Measurements from ENCODE around the gene RUSF1. TPM values are rescaled to one million over a fixed set of nuclear protein-coding genes. Genes with fewer than 3 reads are reported as not detected.

RUSF1 gene
- total RNA-seq, 1 donor from 2014 or later, result 20.6 TPM

DNA sequence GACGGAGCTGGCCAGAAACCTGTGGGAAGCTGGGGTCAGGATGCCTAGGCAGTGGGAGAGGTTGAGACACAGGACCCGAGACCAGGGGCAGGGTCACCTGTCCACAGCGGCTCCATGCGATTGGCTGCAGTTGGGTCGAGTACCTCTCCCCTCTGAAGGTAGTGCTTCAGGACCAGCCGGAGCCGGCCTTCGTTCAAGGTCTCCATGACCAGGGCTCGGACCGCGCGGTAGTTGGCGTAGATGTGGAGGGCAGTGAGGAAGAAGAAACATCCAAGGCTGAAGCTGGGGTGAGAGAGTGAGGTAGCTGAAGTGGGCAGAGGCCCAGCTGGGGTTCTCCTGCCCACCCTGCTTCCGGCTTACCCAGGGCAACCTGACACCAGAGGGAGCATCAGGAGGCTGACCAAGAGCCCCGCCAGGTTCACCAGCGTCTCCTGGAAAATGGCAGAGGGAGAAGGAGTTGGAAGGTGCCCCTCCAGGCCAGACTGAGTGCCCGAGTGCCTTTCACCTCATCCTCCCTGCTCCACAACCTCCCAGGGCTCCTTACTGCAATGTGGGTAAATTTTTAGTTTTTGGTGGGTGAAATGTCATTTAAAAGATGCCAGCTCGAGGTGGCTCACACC lies 14.6 kb downstream of the RUSF1 start:
- Histone ChIP-seq H3K36me3 (peaks cover 78% of the 10 kb centered on the region), H3K27ac (replicated peaks) (no peak overlapping the region), H3K27me3 (ENCODE audit: low read depth) (no peaks in the 10 kb centered on the region), H3K4me3 (no peak overlapping the region), H3K4me1 (peaks cover 3% of the 10 kb centered on the region), H3K9me3 (replicated peaks) (no peaks in the 10 kb centered on the region)
- intact Hi-C loops (cut with micrococcal nuclease), result no loop called here
- DNase-seq, result no peak
- TF ChIP-seq, protein P1, sequence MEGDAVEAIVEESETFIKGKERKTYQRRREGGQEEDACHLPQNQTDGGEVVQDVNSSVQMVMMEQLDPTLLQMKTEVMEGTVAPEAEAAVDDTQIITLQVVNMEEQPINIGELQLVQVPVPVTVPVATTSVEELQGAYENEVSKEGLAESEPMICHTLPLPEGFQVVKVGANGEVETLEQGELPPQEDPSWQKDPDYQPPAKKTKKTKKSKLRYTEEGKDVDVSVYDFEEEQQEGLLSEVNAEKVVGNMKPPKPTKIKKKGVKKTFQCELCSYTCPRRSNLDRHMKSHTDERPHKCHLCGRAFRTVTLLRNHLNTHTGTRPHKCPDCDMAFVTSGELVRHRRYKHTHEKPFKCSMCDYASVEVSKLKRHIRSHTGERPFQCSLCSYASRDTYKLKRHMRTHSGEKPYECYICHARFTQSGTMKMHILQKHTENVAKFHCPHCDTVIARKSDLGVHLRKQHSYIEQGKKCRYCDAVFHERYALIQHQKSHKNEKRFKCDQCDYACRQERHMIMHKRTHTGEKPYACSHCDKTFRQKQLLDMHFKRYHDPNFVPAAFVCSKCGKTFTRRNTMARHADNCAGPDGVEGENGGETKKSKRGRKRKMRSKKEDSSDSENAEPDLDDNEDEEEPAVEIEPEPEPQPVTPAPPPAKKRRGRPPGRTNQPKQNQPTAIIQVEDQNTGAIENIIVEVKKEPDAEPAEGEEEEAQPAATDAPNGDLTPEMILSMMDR (IDR thresholded peaks at IDR 0.05; ENCODE audit: borderline replicate concordance), result no peak

DNA sequence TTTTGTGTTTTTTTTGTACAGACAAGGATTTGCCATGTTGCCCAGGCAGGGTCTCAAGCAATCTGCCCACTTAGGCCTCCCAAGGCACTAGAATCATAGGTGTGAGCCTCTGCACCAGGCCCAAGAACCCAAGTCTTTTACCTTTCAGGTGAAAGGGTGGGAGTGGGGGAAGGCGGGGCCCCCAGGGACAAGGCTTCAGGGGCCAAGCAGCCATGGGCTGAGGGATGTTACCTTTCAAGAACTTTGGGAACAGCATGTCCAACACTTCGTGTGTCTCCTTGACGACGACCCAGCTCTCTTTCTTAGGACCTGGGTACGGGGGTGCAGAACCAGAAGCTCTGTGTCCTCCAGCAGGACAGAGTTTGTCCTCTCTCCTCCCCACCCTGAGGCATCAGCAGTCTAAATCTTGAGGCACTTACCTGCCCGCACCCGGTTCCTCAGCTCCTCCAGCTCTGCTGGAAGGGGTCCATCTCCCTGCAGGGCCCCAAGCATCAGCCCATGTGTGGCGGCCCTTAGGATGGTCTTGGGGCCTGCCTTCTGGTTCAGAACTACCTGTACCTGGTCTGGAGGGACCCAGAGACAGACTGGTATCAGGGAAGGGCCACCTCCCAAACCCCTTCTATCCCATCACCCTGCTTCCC lies 16.3 kb downstream of the RUSF1 start:
- Histone ChIP-seq H3K36me3 (peaks cover 61% of the 10 kb centered on the region), H3K4me3 (no peak overlapping the region), H3K4me1 (peaks cover 20% of the 10 kb centered on the region), H3K27ac (replicated peaks) (no peak overlapping the region), H3K9me3 (replicated peaks) (no peaks in the 10 kb centered on the region), H3K27me3 (ENCODE audit: low read depth) (peaks cover 10% of the 10 kb centered on the region)
- TF ChIP-seq, protein P1 (IDR thresholded peaks at IDR 0.05; ENCODE audit: borderline replicate concordance), result no peak
- no peak for DNase-seq
- intact Hi-C loops (cut with micrococcal nuclease), result no loop called here

DNA sequence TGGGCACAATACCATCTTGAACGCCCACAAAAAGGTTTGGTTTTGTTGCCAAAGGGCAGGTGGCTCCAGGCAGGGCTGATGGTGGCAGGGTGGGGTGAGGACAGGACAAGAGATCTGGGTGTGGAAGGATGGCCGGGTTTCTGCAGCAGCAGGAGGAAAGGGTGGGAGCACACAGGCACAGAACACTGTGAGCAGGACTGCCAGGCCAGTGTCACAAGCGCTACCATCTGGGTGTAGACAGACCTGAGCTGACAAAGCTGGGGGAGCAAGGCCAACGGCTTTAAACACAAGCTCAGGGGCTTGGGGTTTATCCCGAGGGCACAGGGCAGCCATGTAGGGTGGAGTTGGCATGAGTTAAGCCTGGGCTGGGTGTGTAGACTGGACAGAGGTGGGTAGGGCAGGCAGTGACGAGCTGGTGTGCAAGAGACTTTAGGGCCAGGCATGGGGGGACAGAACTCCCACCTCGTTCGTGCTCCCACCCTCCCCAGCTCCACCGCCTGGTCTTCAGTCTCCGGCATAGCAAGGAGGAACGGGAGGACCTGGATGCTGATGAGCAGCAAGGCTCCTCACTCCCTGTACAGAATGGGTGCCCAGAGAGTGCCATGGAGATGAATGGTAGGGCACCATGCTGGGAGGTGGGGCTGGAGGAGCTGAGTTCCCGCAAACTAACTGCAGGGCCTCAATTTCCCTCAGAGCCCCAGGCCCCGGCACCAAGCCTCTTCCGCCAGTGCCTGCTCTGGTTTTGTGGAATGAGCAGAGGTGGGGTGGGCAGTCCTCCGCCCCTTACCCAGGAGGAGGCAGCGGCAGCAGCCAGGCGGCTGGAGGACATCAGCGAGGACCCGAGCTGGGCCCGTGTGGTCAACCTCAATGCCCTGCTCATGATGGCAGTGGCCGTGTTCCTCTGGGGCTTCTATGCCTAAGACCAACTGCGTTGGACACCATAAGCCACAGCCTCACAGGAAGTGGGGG lies 18.3 kb downstream of the RUSF1 start:
- H3K27ac ChIP-seq (replicated peaks), result no peak overlapping the region
- TF ChIP-seq, protein P1 (IDR thresholded peaks at IDR 0.05; ENCODE audit: borderline replicate concordance), result no peak
- peaks cover 20% of the 10 kb centered on the region for H3K4me1 ChIP-seq
- peaks cover 41% of the 10 kb centered on the region for H3K36me3 ChIP-seq
- DNase-seq, result no peak
- H3K27me3 ChIP-seq (ENCODE audit: low read depth), result peaks cover 30% of the 10 kb centered on the region
- no peaks in the 10 kb centered on the region for H3K9me3 ChIP-seq (replicated peaks)
- intact Hi-C loops (cut with micrococcal nuclease), result no loop called here
- no peak overlapping the region for H3K4me3 ChIP-seq

DNA sequence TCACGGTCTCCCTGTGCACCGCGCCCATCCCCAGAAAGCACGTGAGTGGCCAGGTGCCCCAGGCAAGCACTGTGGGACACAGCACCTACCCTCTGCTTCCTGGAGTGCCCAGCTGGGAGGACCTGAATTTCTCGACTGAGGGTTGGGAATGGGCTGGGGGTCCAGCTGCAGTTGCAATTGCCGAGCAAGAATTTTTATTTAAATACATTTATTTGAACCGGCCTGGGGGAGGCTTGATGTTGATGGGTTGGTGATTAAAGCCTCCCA lies 19.0 kb downstream of the RUSF1 start:
- H3K27me3 ChIP-seq (ENCODE audit: low read depth), result peaks cover 36% of the 10 kb centered on the region
- peaks cover 35% of the 10 kb centered on the region for H3K36me3 ChIP-seq
- H3K4me1 ChIP-seq, result peaks cover 20% of the 10 kb centered on the region
- H3K27ac ChIP-seq (replicated peaks), result no peak overlapping the region
- DNase-seq, result no peak
- H3K4me3 ChIP-seq, result no peak overlapping the region
- no peaks in the 10 kb centered on the region for H3K9me3 ChIP-seq (replicated peaks)
- intact Hi-C loops (cut with micrococcal nuclease), result no loop called here
- TF ChIP-seq, protein P1 (IDR thresholded peaks at IDR 0.05; ENCODE audit: borderline replicate concordance), result no peak

DNA sequence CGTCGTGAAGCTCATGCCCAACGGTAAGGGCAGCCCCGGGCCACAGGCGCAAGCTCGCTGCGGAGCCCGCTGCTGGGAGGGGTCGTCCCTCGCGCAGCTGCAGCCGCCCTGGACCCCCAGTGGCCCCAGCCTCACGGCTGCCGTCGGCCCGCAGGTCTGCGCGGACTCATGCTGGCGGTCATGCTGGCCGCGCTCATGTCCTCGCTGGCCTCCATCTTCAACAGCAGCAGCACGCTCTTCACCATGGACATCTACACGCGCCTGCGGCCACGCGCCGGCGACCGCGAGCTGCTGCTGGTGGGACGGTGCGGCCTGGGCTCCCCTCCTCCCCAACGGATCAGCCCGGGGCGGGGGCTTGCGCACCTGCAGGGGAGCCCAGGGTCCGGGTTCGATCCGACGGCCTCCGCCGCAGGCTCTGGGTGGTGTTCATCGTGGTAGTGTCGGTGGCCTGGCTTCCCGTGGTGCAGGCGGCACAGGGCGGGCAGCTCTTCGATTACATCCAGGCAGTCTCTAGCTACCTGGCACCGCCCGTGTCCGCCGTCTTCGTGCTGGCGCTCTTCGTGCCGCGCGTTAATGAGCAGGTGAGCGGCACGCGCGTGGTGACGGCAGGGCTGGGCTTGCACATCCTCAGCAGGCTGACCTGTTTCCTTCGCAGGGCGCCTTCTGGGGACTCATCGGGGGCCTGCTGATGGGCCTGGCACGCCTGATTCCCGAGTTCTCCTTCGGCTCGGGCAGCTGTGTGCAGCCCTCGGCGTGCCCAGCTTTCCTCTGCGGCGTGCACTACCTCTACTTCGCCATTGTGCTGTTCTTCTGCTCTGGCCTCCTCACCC lies 19.5 kb downstream of the RUSF1 start:
- Histone ChIP-seq H3K27me3 (ENCODE audit: low read depth) (peaks cover 36% of the 10 kb centered on the region), H3K9me3 (replicated peaks) (no peaks in the 10 kb centered on the region), H3K4me3 (peak overlapping the region; percentile 73), H3K4me1 (peaks cover 20% of the 10 kb centered on the region), H3K27ac (replicated peaks) (no peak overlapping the region), H3K36me3 (peaks cover 29% of the 10 kb centered on the region)
- no peak for DNase-seq
- intact Hi-C loops (cut with micrococcal nuclease), result no loop called here
- TF ChIP-seq, protein P1 (IDR thresholded peaks at IDR 0.05; ENCODE audit: borderline replicate concordance), result no peak

All from left ventricle myocardium inferior (tissue), 1 donor.